GM23338 (cell line): ENCODE measurements around the gene TMEM117. TPM values are rescaled to one million over a fixed set of nuclear protein-coding genes. Genes with fewer than 3 reads are reported as not detected.

Source experiments
- ATAC-seq: fragments of 200-7000 bp; cut with Tn5 transposase; 3 replicates; pipeline ENCODE4 v1.9.1; 2020
- DNase-seq: peaks from one replicate; pipeline ENCODE4 v3.0.0-alpha.2; 2015; ENCODE audit warnings: low spot score
- H2AFZ ChIP-seq: fragments of 200-600 bp; sonication (generic); 2 replicates; pipeline ENCODE4 v1.8.0; 2016; ENCODE audit warnings: antibody characterized with exemption, mild to moderate bottlenecking, moderate library complexity
- H3F3A ChIP-seq: fragments of 200-600 bp; sonication (generic); replicated peaks from 2 replicates; pipeline ENCODE4 v1.8.0; 2017; ENCODE audit warnings: antibody characterized with exemption, mixed run types, low read depth
- H3K27ac ChIP-seq: fragments of 200-600 bp; sonication (generic); 2 replicates; pipeline ENCODE4 v1.6.1; 2016; ENCODE audit warnings: low read depth
- H3K27me3 ChIP-seq: fragments of 200-600 bp; sonication (generic); 2 replicates; pipeline ENCODE4 v1.8.0; 2016; ENCODE audit warnings: mild to moderate bottlenecking, mixed run types, moderate library complexity; ENCODE audit not compliant: insufficient read depth
- H3K36me3 ChIP-seq: fragments of 200-600 bp; sonication (generic); 2 replicates; pipeline ENCODE4 v1.8.0; 2016; ENCODE audit warnings: mild to moderate bottlenecking; ENCODE audit not compliant: insufficient read depth
- H3K4me1 ChIP-seq: fragments of 200-600 bp; sonication (generic); 2 replicates; pipeline ENCODE4 v1.8.0; 2016; ENCODE audit warnings: mild to moderate bottlenecking, moderate library complexity; ENCODE audit not compliant: insufficient read depth
- H3K4me2 ChIP-seq: fragments of 200-600 bp; sonication (generic); 2 replicates; pipeline ENCODE4 v1.7.1; 2017; ENCODE audit warnings: mixed run types
- H3K4me3 ChIP-seq: fragments of 200-600 bp; sonication (generic); 2 replicates; pipeline ENCODE4 v1.6.1; 2016; ENCODE audit warnings: mixed run types
- H3K79me2 ChIP-seq: fragments of 200-600 bp; sonication (generic); replicated peaks from 2 replicates; pipeline ENCODE4 v1.8.0; 2017; ENCODE audit warnings: mild to moderate bottlenecking; ENCODE audit not compliant: insufficient read depth
- H3K9me2 ChIP-seq: fragments of 200-600 bp; sonication (generic); 2 replicates; pipeline ENCODE4 v1.8.0; 2017; ENCODE audit not compliant: insufficient read depth
- H4K20me1 ChIP-seq: fragments of 200-600 bp; sonication (generic); replicated peaks from 2 replicates; pipeline ENCODE4 v1.8.0; 2017; ENCODE audit warnings: mild to moderate bottlenecking; ENCODE audit not compliant: insufficient read depth
- H3K27ac Mint-ChIP-seq: 2 replicates; pipeline ENCODE4 v1.8.0; 2020; ENCODE audit warnings: inconsistent platforms, mild to moderate bottlenecking, moderate library complexity, mixed read lengths
- H3K27me3 Mint-ChIP-seq: 3 replicates; pipeline ENCODE4 v1.8.0; 2022; ENCODE audit warnings: low read depth, mild to moderate bottlenecking, moderate library complexity, mixed read lengths, inconsistent platforms; ENCODE audit not compliant: insufficient read depth, poor library complexity
- H3K36me3 Mint-ChIP-seq: 3 replicates; pipeline ENCODE4 v1.8.0; 2021; ENCODE audit warnings: low read depth, mild to moderate bottlenecking, inconsistent platforms, moderate library complexity, mixed read lengths
- H3K4me1 Mint-ChIP-seq: 3 replicates; pipeline ENCODE4 v1.8.0; 2020; ENCODE audit warnings: mild to moderate bottlenecking, inconsistent platforms, mixed read lengths
- H3K4me3 Mint-ChIP-seq: 3 replicates; pipeline ENCODE4 v1.8.0; 2021; ENCODE audit warnings: moderate library complexity, mild to moderate bottlenecking, inconsistent platforms, mixed read lengths
- H3K9me3 Mint-ChIP-seq: 3 replicates; pipeline ENCODE4 v1.8.0; 2020; ENCODE audit warnings: moderate library complexity, mild to moderate bottlenecking, inconsistent platforms, mixed read lengths
- CREB1 ChIP-seq: fragments of 250-450 bp; sonication (Bioruptor Pico); IDR thresholded peaks from 2 replicates; pipeline ENCODE4 v1.5.0; 2020; ENCODE audit warnings: low read depth, mild to moderate bottlenecking, moderate library complexity
- EZH2 ChIP-seq: fragments of 200-600 bp; sonication (generic); IDR thresholded peaks from one replicate; pipeline ENCODE4 v1.8.0; 2017; ENCODE audit warnings: antibody characterized with exemption, mild to moderate bottlenecking, low read depth; ENCODE audit not compliant: unreplicated experiment
- JUNB ChIP-seq: IDR thresholded peaks from one replicate; pipeline ENCODE4 v1.6.1; 2016; ENCODE audit warnings: antibody characterized with exemption; ENCODE audit not compliant: unreplicated experiment
- NANOG ChIP-seq: IDR thresholded peaks from 2 replicates; pipeline ENCODE4 v1.6.1; 2016; ENCODE audit warnings: antibody characterized with exemption, borderline replicate concordance
- POLR2AphosphoS5 ChIP-seq: IDR thresholded peaks from 2 replicates; pipeline ENCODE4 v1.6.1; 2016; ENCODE audit warnings: antibody characterized with exemption, low read depth
- STAT1 ChIP-seq: IDR thresholded peaks from one replicate; pipeline ENCODE4 v1.6.1; 2016; ENCODE audit warnings: antibody characterized with exemption; ENCODE audit not compliant: unreplicated experiment
- ZNF331 ChIP-seq: fragments of 250-450 bp; sonication (Bioruptor Pico); IDR thresholded peaks from 2 replicates; pipeline ENCODE4 v1.5.0; 2020; ENCODE audit warnings: low read depth, mild to moderate bottlenecking, moderate library complexity
- ZNF462 ChIP-seq: fragments of 250-450 bp; sonication (Bioruptor Pico); IDR thresholded peaks from 2 replicates; pipeline ENCODE4 v1.5.0; 2020; ENCODE audit warnings: mild to moderate bottlenecking, moderate library complexity
- polyA plus RNA-seq: library from polyadenylated mRNA; unstranded; fragments of >200 nt; fragmentation: Nextera tagmentation; extraction: Ambion mirVana; gene quantifications from 2 replicates; pipeline ENCODE4 v1.2.1, GENCODE V29; 2016
- total RNA-seq: library from RNA; depleted of rRNA; stranded (reverse); fragments of >200 nt; shearing (Covaris generic); gene quantifications from 2 replicates; pipeline ENCODE4 v1.2.3, GENCODE V29; 2014
- TF ChIP-seq, protein P1 (sequence below): IDR thresholded peaks from 2 replicates; pipeline ENCODE4 v1.6.1; 2016; ENCODE audit warnings: antibody characterized with exemption

TMEM117 gene
- total and polyA plus RNA-seq, 2 experiments from 2014 or later = 0.94 to 1.6 TPM

- no peaks in the 10 kb centered on the region for H3K36me3 Mint-ChIP-seq
- Histone ChIP-seq H3F3A (no peaks in the 10 kb centered on the region), H3K27ac (no peak overlapping the region), H3K4me1 (0 out of 2 replicates have a peak, but pooled peaks cover 4% of the 10 kb centered on the region), H3K4me3 (no peak overlapping the region), H3K79me2 (no peaks in the 10 kb centered on the region), H4K20me1 (no peaks in the 10 kb centered on the region), H3K36me3 (no peaks in the 10 kb centered on the region), H3K9me2 (no peaks in the 10 kb centered on the region), H3K27me3 (no peaks in the 10 kb centered on the region), H2AFZ (peak overlapping the region; percentile 88), H3K4me2 (0 out of 2 replicates have a peak overlapping the region, but pooled peaks have one; percentile 55)
- H3K27ac Mint-ChIP-seq = peak overlapping the region; percentile 31; the same call in 1 of the 2 replicates
- TF ChIP-seq, protein P1, sequence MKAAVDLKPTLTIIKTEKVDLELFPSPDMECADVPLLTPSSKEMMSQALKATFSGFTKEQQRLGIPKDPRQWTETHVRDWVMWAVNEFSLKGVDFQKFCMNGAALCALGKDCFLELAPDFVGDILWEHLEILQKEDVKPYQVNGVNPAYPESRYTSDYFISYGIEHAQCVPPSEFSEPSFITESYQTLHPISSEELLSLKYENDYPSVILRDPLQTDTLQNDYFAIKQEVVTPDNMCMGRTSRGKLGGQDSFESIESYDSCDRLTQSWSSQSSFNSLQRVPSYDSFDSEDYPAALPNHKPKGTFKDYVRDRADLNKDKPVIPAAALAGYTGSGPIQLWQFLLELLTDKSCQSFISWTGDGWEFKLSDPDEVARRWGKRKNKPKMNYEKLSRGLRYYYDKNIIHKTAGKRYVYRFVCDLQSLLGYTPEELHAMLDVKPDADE = no peak
- TF ChIP-seq CREB1 (CRISPR knock-in tag) (no peak), JUNB (no peak), NANOG (no peak), STAT1 (no peak), EZH2 (no peak), ZNF331 (no peak), POLR2AphosphoS5 (no peak), ZNF462 (CRISPR knock-in tag) (no peak)
- peaks cover 3% of the 10 kb centered on the region; the same call in 1 of the 3 replicates for H3K9me3 Mint-ChIP-seq
- no peak overlapping the region for H3K4me3 Mint-ChIP-seq
- ATAC-seq = peak; percentile 71
- peaks cover 2% of the 10 kb centered on the region for H3K27me3 Mint-ChIP-seq
- H3K4me1 Mint-ChIP-seq = peaks cover 11% of the 10 kb centered on the region
- peak; percentile 3 for DNase-seq
These were observed 292.3 kb downstream of the TMEM117 start for GRCh38 chr12:44127966-44128710.
